Activated T-helper 1 cell treated with Interleukin-2 at 50 U/mL for 16 hours (primary cell): ENCODE results near the gene KIAA1549.
"Not testable (repeated sequence)": the region's sequence is repeated elsewhere in the genome, so short reads cannot be mapped to it uniquely, and the experiment has no call there.

ENCODE experiments used
- DNase-seq: peaks from one replicate; pipeline ENCODE4 v3.0.0-alpha.2; 2020; ENCODE audit warnings: low read depth

The KIAA1549 gene

GRCh38 chr7:138809346-138809745 is 171.8 kb downstream of the KIAA1549 start:
- DNase-seq, result no peak

GRCh38 chr7:138804618-138805017 is 176.6 kb downstream of the KIAA1549 start:
- no peak for DNase-seq

- DNase-seq, result no peak
Observed at GRCh38 chr7:138802706-138803105, 178.5 kb downstream of the KIAA1549 start.

- no peak for DNase-seq
Observed at GRCh38 chr7:138801256-138801655, 179.9 kb downstream of the KIAA1549 start.

GRCh38 chr7:138799336-138800000 is 181.7 kb downstream of the KIAA1549 start:
- no peak for DNase-seq

- no peak for DNase-seq
Observed at GRCh38 chr7:138798836-138799235, 182.4 kb downstream of the KIAA1549 start.

GRCh38 chr7:138797715-138798320 is 183.4 kb downstream of the KIAA1549 start, which contains the start of the genes ATP6V0A4 and TMEM213:
ATP6V0A4 (minus strand) TSS chr7:138798196; CDS start chr7:138771247, 26,949 bp downstream.
TMEM213 (plus strand) TSS chr7:138797994; CDS start chr7:138798105, 111 bp downstream.
- no peak for DNase-seq

- DNase-seq, result not testable (repeated sequence)
Observed at GRCh38 chr7:138797046-138797445, 184.1 kb downstream of the KIAA1549 start.

GRCh38 chr7:138796038-138796615 is 185.1 kb downstream of the KIAA1549 start:
- no peak for DNase-seq

GRCh38 chr7:138785587-138786437 is 195.4 kb downstream of the KIAA1549 start:
- no peak for DNase-seq

- DNase-seq, result no peak
Observed at GRCh38 chr7:138784692-138785091, 196.5 kb downstream of the KIAA1549 start.
